ENCODE results near the gene HNRNPUL2. TPM values are rescaled to one million over a fixed set of nuclear protein-coding genes. Genes with fewer than 3 reads are reported as not detected.

Gene HNRNPUL2
- polyA plus RNA-seq (27.5 and 29.3 TPM in 2 replicates), polyA minus RNA-seq (38.5 and 40.9 TPM in 2 replicates)

- peaks cover 3% of the 10 kb centered on the region for H4K20me1 ChIP-seq (ENCODE audit: insufficient read depth)
Measured at GRCh38 chr11:62727165-62727871, at the start of gene HNRNPUL2. TSS of gene HNRNPUL2 (minus strand) at chr11:62727457. CDS start at chr11:62727156, 301 bp downstream.

GRCh38 chr11:62775646-62776045 lies 48.4 kb upstream of the HNRNPUL2 start:
- Histone ChIP-seq H3K9me3 (ENCODE audit: low read length) (no peaks in the 10 kb centered on the region), H3K27me3 (ENCODE audit: insufficient read depth, low read depth, low read length) (no peaks in the 10 kb centered on the region), H3F3A (ENCODE audit: insufficient read depth, low read length, poor library complexity, severe bottlenecking) (peaks cover 3% of the 10 kb centered on the region), H3K4me3 (ENCODE audit: low read length) (no peak overlapping the region), H3K9me2 (ENCODE audit: insufficient read depth, low read length) (no peaks in the 10 kb centered on the region), H3K27ac (ENCODE audit: low read length) (no peak overlapping the region), H3K4me2 (ENCODE audit: low read length) (no peak overlapping the region), H3K9ac (ENCODE audit: low read length) (no peak overlapping the region), H4K20me1 (ENCODE audit: insufficient read depth) (no peaks in the 10 kb centered on the region), H2AFZ (ENCODE audit: low read depth, low read length) (no peak overlapping the region), H3K79me2 (replicated peaks; ENCODE audit: insufficient read depth, low read length) (peaks cover 10% of the 10 kb centered on the region), H3K36me3 (ENCODE audit: insufficient read depth, low read length) (no peaks in the 10 kb centered on the region)
- TF ChIP-seq TAF1 (IDR thresholded peaks at IDR 0.05; ENCODE audit: low read depth) (no peak), SMC3 (conservative IDR thresholded peaks at IDR 0.05; ENCODE audit: poor library complexity) (no peak), EP300 (conservative IDR thresholded peaks at IDR 0.05; ENCODE audit: poor library complexity, severe bottlenecking) (no peak), EZH2 (IDR thresholded peaks at IDR 0.05; ENCODE audit: borderline replicate concordance, insufficient read depth, low read length, poor library complexity, severe bottlenecking) (no peak), MXI1 (conservative IDR thresholded peaks at IDR 0.05; ENCODE audit: poor library complexity, severe bottlenecking) (no peak), RAD21 (conservative IDR thresholded peaks at IDR 0.05) (no peak)
- TF ChIP-seq, protein P1, sequence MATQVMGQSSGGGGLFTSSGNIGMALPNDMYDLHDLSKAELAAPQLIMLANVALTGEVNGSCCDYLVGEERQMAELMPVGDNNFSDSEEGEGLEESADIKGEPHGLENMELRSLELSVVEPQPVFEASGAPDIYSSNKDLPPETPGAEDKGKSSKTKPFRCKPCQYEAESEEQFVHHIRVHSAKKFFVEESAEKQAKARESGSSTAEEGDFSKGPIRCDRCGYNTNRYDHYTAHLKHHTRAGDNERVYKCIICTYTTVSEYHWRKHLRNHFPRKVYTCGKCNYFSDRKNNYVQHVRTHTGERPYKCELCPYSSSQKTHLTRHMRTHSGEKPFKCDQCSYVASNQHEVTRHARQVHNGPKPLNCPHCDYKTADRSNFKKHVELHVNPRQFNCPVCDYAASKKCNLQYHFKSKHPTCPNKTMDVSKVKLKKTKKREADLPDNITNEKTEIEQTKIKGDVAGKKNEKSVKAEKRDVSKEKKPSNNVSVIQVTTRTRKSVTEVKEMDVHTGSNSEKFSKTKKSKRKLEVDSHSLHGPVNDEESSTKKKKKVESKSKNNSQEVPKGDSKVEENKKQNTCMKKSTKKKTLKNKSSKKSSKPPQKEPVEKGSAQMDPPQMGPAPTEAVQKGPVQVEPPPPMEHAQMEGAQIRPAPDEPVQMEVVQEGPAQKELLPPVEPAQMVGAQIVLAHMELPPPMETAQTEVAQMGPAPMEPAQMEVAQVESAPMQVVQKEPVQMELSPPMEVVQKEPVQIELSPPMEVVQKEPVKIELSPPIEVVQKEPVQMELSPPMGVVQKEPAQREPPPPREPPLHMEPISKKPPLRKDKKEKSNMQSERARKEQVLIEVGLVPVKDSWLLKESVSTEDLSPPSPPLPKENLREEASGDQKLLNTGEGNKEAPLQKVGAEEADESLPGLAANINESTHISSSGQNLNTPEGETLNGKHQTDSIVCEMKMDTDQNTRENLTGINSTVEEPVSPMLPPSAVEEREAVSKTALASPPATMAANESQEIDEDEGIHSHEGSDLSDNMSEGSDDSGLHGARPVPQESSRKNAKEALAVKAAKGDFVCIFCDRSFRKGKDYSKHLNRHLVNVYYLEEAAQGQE (IDR thresholded peaks at IDR 0.05; ENCODE audit: borderline replicate concordance), result no peak
- TF ChIP-seq, protein P2, sequence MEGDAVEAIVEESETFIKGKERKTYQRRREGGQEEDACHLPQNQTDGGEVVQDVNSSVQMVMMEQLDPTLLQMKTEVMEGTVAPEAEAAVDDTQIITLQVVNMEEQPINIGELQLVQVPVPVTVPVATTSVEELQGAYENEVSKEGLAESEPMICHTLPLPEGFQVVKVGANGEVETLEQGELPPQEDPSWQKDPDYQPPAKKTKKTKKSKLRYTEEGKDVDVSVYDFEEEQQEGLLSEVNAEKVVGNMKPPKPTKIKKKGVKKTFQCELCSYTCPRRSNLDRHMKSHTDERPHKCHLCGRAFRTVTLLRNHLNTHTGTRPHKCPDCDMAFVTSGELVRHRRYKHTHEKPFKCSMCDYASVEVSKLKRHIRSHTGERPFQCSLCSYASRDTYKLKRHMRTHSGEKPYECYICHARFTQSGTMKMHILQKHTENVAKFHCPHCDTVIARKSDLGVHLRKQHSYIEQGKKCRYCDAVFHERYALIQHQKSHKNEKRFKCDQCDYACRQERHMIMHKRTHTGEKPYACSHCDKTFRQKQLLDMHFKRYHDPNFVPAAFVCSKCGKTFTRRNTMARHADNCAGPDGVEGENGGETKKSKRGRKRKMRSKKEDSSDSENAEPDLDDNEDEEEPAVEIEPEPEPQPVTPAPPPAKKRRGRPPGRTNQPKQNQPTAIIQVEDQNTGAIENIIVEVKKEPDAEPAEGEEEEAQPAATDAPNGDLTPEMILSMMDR (IDR thresholded peaks at IDR 0.05; ENCODE audit: poor library complexity, severe bottlenecking), result no peak

More at GRCh38 chr11:62727165-62727871, at the start of gene HNRNPUL2:
- Histone ChIP-seq H3F3A (ENCODE audit: insufficient read depth, low read length, poor library complexity, severe bottlenecking) (peaks cover 5% of the 10 kb centered on the region), H2AFZ (ENCODE audit: low read depth, low read length) (peak within 1 kb of the TSS; percentile 81), H3K9me2 (ENCODE audit: insufficient read depth, low read length) (no peaks in the 10 kb centered on the region), H3K36me3 (ENCODE audit: insufficient read depth, low read length) (peaks cover 7% of the 10 kb centered on the region), H3K27ac (ENCODE audit: low read length) (peak within 1 kb of the TSS; percentile 93), H3K27me3 (ENCODE audit: insufficient read depth, low read depth, low read length) (no peaks in the 10 kb centered on the region), H3K9me3 (ENCODE audit: low read length) (no peaks in the 10 kb centered on the region), H3K4me3 (ENCODE audit: low read length) (peak within 1 kb of the TSS; percentile 83), H3K79me2 (replicated peaks; ENCODE audit: insufficient read depth, low read length) (peaks cover 53% of the 10 kb centered on the region), H3K4me2 (ENCODE audit: low read length) (peak within 1 kb of the TSS; percentile 99), H3K9ac (ENCODE audit: low read length) (peak within 1 kb of the TSS; percentile 75)
- TF ChIP-seq TAF1 (IDR thresholded peaks at IDR 0.05; ENCODE audit: low read depth) (peak; percentile 85), EZH2 (IDR thresholded peaks at IDR 0.05; ENCODE audit: borderline replicate concordance, insufficient read depth, low read length, poor library complexity, severe bottlenecking) (no peak), MXI1 (conservative IDR thresholded peaks at IDR 0.05; ENCODE audit: poor library complexity, severe bottlenecking) (peak; percentile 93), EP300 (conservative IDR thresholded peaks at IDR 0.05; ENCODE audit: poor library complexity, severe bottlenecking) (peak; percentile 71), POLR2AphosphoS5 (IDR thresholded peaks at IDR 0.05) (peak; percentile 98), RAD21 (conservative IDR thresholded peaks at IDR 0.05) (peak; percentile 37), SMC3 (conservative IDR thresholded peaks at IDR 0.05; ENCODE audit: poor library complexity) (peak; percentile 48)
- TF ChIP-seq, protein P1 (IDR thresholded peaks at IDR 0.05; ENCODE audit: borderline replicate concordance), result peak; percentile 18
- TF ChIP-seq, protein P2 (IDR thresholded peaks at IDR 0.05; ENCODE audit: poor library complexity, severe bottlenecking), result peak; percentile 54

Data from neural cell (in vitro differentiated cells).